Measurements from ENCODE around the gene FBXO34. TPM values are rescaled to one million over a fixed set of nuclear protein-coding genes. Genes with fewer than 3 reads are reported as not detected.
A peak's percentile ranks its signal among the peaks of the same experiment; 100 is the strongest.

FBXO34 gene
- total RNA-seq, 1 donor from 2014 or later = 32.4 TPM

- Mint-ChIP-seq H3K4me3 (ENCODE audit: low read depth) (no peak overlapping the region), H3K4me1 (ENCODE audit: low read depth) (no peaks in the 10 kb centered on the region), H3K27me3 (no peaks in the 10 kb centered on the region), H3K36me3 (ENCODE audit: insufficient read depth) (peaks cover 21% of the 10 kb centered on the region), H3K9me3 (ENCODE audit: low read depth) (no peaks in the 10 kb centered on the region), H3K27ac (no peak overlapping the region)
- no peak for DNase-seq (ENCODE audit: low spot score, unreplicated experiment)
- TF ChIP-seq, protein P1, sequence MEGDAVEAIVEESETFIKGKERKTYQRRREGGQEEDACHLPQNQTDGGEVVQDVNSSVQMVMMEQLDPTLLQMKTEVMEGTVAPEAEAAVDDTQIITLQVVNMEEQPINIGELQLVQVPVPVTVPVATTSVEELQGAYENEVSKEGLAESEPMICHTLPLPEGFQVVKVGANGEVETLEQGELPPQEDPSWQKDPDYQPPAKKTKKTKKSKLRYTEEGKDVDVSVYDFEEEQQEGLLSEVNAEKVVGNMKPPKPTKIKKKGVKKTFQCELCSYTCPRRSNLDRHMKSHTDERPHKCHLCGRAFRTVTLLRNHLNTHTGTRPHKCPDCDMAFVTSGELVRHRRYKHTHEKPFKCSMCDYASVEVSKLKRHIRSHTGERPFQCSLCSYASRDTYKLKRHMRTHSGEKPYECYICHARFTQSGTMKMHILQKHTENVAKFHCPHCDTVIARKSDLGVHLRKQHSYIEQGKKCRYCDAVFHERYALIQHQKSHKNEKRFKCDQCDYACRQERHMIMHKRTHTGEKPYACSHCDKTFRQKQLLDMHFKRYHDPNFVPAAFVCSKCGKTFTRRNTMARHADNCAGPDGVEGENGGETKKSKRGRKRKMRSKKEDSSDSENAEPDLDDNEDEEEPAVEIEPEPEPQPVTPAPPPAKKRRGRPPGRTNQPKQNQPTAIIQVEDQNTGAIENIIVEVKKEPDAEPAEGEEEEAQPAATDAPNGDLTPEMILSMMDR (IDR thresholded peaks at IDR 0.05; ENCODE audit: unreplicated experiment) = no peak
Observed at GRCh38 chr14:55372825-55373224, 101.6 kb downstream of the FBXO34 start.

- TF ChIP-seq, protein P1 (IDR thresholded peaks at IDR 0.05; ENCODE audit: unreplicated experiment) = no peak
- Mint-ChIP-seq H3K36me3 (ENCODE audit: insufficient read depth) (peaks cover 23% of the 10 kb centered on the region), H3K4me1 (ENCODE audit: low read depth) (no peaks in the 10 kb centered on the region), H3K9me3 (ENCODE audit: low read depth) (no peaks in the 10 kb centered on the region), H3K27me3 (no peaks in the 10 kb centered on the region), H3K27ac (no peak overlapping the region), H3K4me3 (ENCODE audit: low read depth) (no peak overlapping the region)
- no peak for DNase-seq (ENCODE audit: low spot score, unreplicated experiment)
Observed at GRCh38 chr14:55373784-55374705, 102.8 kb downstream of the FBXO34 start.

DNA sequence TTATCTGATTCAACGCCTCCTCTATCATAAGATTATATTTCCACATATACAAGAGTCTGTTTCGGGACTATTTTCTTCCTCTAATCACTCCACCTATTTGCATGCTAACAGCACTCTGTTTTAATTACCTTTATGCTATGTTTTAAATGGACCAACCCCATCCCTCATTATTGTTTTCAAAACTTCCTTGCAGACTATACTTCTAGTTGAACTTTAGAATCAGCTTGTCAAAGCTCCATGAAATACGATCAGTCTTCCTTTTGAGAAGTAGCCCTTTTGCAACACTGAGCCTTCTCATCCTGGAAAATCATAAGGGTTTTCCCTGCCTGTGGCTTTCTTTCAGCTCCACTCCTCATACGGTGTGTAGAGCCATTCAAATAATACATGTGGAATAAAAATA, 103.5 kb downstream of the FBXO34 start:
- Mint-ChIP-seq H3K27me3 (no peaks in the 10 kb centered on the region), H3K4me3 (ENCODE audit: low read depth) (no peak overlapping the region), H3K4me1 (ENCODE audit: low read depth) (no peaks in the 10 kb centered on the region), H3K27ac (no peak overlapping the region), H3K36me3 (ENCODE audit: insufficient read depth) (peaks cover 19% of the 10 kb centered on the region), H3K9me3 (ENCODE audit: low read depth) (no peaks in the 10 kb centered on the region)
- DNase-seq (ENCODE audit: low spot score, unreplicated experiment) = no peak
- TF ChIP-seq, protein P1 (IDR thresholded peaks at IDR 0.05; ENCODE audit: unreplicated experiment) = no peak

- TF ChIP-seq, protein P1 (IDR thresholded peaks at IDR 0.05; ENCODE audit: unreplicated experiment) = no peak
- H3K9me3 Mint-ChIP-seq (ENCODE audit: low read depth) = no peaks in the 10 kb centered on the region
- no peaks in the 10 kb centered on the region for H3K4me1 Mint-ChIP-seq (ENCODE audit: low read depth)
- DNase-seq (ENCODE audit: low spot score, unreplicated experiment) = no peak
- no peak overlapping the region for H3K27ac Mint-ChIP-seq
- H3K4me3 Mint-ChIP-seq (ENCODE audit: low read depth) = no peak overlapping the region
- peaks cover 28% of the 10 kb centered on the region for H3K36me3 Mint-ChIP-seq (ENCODE audit: insufficient read depth)
- no peaks in the 10 kb centered on the region for H3K27me3 Mint-ChIP-seq
Observed at GRCh38 chr14:55377236-55377635, 106.0 kb downstream of the FBXO34 start.

DNA sequence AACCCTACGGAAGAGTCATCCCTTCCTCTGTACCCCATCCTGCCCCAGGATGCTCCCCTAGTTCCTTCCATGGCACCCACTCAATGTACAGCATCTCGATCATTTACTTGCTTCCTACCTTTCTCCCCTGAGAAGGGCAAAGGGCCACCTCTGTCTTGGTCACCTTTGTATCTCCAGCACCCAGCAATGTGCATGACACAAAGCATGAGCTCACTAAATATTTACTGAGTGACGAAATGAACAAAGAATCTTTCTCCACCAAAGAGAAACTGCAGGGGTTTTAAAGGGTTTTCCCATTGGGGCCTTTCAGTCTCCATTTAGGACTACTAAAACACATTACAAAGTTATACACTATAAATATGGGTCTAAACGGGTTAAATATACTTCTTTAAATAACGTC, 109.8 kb downstream of the FBXO34 start:
- H3K27me3 Mint-ChIP-seq = no peaks in the 10 kb centered on the region
- no peak overlapping the region for H3K4me3 Mint-ChIP-seq (ENCODE audit: low read depth)
- peaks cover 27% of the 10 kb centered on the region for H3K36me3 Mint-ChIP-seq (ENCODE audit: insufficient read depth)
- no peak for DNase-seq (ENCODE audit: low spot score, unreplicated experiment)
- TF ChIP-seq, protein P1 (IDR thresholded peaks at IDR 0.05; ENCODE audit: unreplicated experiment) = no peak
- peak overlapping the region; percentile 76 for H3K27ac Mint-ChIP-seq
- H3K9me3 Mint-ChIP-seq (ENCODE audit: low read depth) = no peaks in the 10 kb centered on the region
- H3K4me1 Mint-ChIP-seq (ENCODE audit: low read depth) = peaks cover 2% of the 10 kb centered on the region
